Muscle layer of colon (tissue), 2 donors: ENCODE measurements around the gene GSK3B.
"Not testable (repeated sequence)": the region's sequence is repeated elsewhere in the genome, so short reads cannot be mapped to it uniquely, and the experiment has no call there.

ENCODE experiments used
- H3K27ac ChIP-seq: one replicate; pipeline ENCODE4 v1.7.0; 2013; ENCODE audit warnings: low read depth, mild to moderate bottlenecking, low read length, moderate library complexity
- H3K27me3 ChIP-seq, 2 donors: one replicate each; pipeline ENCODE4 v1.7.0; 2013; ENCODE audit warnings: low read length in 2 of 2, mild to moderate bottlenecking in 2 of 2; ENCODE audit not compliant: insufficient read depth in 2 of 2, control insufficient read depth in 1 of 2
- H3K36me3 ChIP-seq: one replicate; pipeline ENCODE4 v1.7.0; 2013; ENCODE audit warnings: mild to moderate bottlenecking, low read length; ENCODE audit not compliant: insufficient read depth
- H3K4me1 ChIP-seq: one replicate; pipeline ENCODE4 v1.7.0; 2013; ENCODE audit warnings: mild to moderate bottlenecking, low read length; ENCODE audit not compliant: insufficient read depth
- H3K4me3 ChIP-seq, 2 donors: one replicate each; pipeline ENCODE4 v1.7.0; 2013; ENCODE audit warnings: low read length in 2 of 2, low read depth in 1 of 2, mild to moderate bottlenecking in 1 of 2, moderate library complexity in 1 of 2
- H3K9ac ChIP-seq: one replicate; pipeline ENCODE4 v1.7.0; 2013; ENCODE audit warnings: low read length
- H3K9me3 ChIP-seq: one replicate; pipeline ENCODE4 v1.7.0; 2013; ENCODE audit warnings: mild to moderate bottlenecking, low read length
- donor health status: abdominal sarcoma.
- donor health status: Adenocarcinoma of cecum.

GSK3B gene

GRCh38 chr3:120028271-120029047 lies 65.8 kb downstream of the GSK3B start:
- Histone ChIP-seq H3K36me3 (no peaks in the 10 kb centered on the region), H3K9me3 (no peaks in the 10 kb centered on the region), H3K4me1 (peaks cover 4% of the 10 kb centered on the region), H3K4me3 (no peak overlapping the region), H3K9ac (no peak overlapping the region), H3K27me3 (no peaks in the 10 kb centered on the region), H3K27ac (no peak overlapping the region)

- Histone ChIP-seq H3K9me3 (no peaks in the 10 kb centered on the region), H3K4me1 (peaks cover 4% of the 10 kb centered on the region), H3K36me3 (no peaks in the 10 kb centered on the region), H3K27me3 (no peaks in the 10 kb centered on the region), H3K9ac (no peak overlapping the region), H3K27ac (no peak overlapping the region), H3K4me3 (no peak overlapping the region)
These were observed 67.0 kb downstream of the GSK3B start for GRCh38 chr3:120027226-120027625.

DNA sequence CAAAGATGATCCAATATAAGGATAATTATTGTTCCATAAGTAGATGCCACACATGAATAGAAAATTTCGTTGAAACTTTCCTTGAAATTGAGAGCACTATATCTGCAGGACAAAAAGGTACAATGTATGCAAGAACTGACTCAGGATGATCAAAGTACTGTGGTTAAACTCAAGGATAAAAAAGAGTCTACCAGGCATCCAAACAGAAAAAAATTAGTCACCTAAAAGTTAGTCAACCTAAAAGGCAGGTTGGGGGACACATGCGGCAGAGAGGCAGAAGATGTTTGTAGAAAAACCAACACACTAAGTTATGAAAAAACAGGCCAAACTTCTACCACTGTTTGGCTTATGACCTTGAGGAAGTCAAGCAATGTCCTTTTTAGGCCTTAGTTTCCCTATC lies 68.7 kb downstream of the GSK3B start:
- H3K4me1 ChIP-seq, result peaks cover 8% of the 10 kb centered on the region
- H3K27ac ChIP-seq, result no peak overlapping the region
- H3K36me3 ChIP-seq, result no peaks in the 10 kb centered on the region
- H3K9me3 ChIP-seq, result no peaks in the 10 kb centered on the region
- H3K27me3 ChIP-seq, result no peaks in the 10 kb centered on the region
- no peak overlapping the region for H3K4me3 ChIP-seq
- H3K9ac ChIP-seq, result no peak overlapping the region

DNA sequence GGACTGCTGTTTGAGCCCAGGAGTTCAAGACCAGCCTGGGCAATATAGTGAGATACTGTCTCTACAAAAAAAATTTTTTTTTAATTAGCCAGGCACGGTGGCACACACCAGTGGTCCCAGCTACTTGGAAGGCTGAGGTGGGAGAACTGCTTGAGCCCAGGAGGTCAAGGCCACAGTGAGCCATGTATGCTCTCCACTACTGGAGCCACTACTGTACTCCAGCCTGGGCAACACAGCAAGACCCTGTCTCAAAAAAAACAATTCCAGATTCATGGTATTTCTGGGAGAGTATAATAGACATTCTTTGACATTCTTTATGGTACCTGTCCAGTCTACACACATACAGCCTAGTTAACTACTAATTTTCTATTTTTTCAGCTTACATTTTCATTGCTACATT lies 70.1 kb downstream of the GSK3B start:
- no peaks in the 10 kb centered on the region for H3K36me3 ChIP-seq
- H3K9ac ChIP-seq, result no peak overlapping the region
- no peak overlapping the region for H3K4me3 ChIP-seq
- no peaks in the 10 kb centered on the region for H3K27me3 ChIP-seq
- H3K27ac ChIP-seq, result no peak overlapping the region
- peaks cover 19% of the 10 kb centered on the region for H3K4me1 ChIP-seq
- H3K9me3 ChIP-seq, result no peaks in the 10 kb centered on the region

DNA sequence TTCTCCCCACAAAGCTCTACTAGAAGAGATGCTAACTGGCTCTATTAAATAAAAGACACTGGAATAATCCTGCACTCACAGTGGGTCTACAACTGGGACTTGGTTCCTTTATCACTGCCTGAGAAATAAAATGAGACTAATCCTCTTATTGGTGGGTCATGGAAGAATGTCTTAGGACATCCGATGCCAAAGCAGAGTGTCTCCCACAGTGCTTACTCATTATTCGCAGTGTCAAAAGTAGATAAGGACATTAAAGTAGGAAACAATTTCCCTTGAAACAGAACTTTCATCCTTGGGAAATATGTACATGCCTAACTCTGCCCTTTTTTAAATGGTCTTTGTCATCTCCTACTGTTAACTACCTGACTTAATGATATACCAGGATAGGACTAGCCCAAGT lies 71.5 kb downstream of the GSK3B start:
- H3K27ac ChIP-seq, result no peak overlapping the region
- H3K4me1 ChIP-seq, result peaks cover 26% of the 10 kb centered on the region
- no peaks in the 10 kb centered on the region for H3K36me3 ChIP-seq
- H3K27me3 ChIP-seq, result no peaks in the 10 kb centered on the region
- no peak overlapping the region for H3K9ac ChIP-seq
- no peaks in the 10 kb centered on the region for H3K9me3 ChIP-seq
- H3K4me3 ChIP-seq, result no peak overlapping the region

GRCh38 chr3:120021523-120021922 lies 72.7 kb downstream of the GSK3B start:
- Histone ChIP-seq H3K27me3 (no peaks in the 10 kb centered on the region), H3K36me3 (no peaks in the 10 kb centered on the region), H3K4me3 (no peak overlapping the region), H3K9me3 (no peaks in the 10 kb centered on the region), H3K27ac (no peak overlapping the region), H3K9ac (no peak overlapping the region), H3K4me1 (peaks cover 36% of the 10 kb centered on the region)

GRCh38 chr3:120018299-120018698 lies 75.9 kb downstream of the GSK3B start:
- no peak overlapping the region for H3K4me3 ChIP-seq
- no peaks in the 10 kb centered on the region for H3K9me3 ChIP-seq
- H3K9ac ChIP-seq, result no peak overlapping the region
- no peaks in the 10 kb centered on the region for H3K36me3 ChIP-seq
- no peaks in the 10 kb centered on the region for H3K27me3 ChIP-seq
- no peak overlapping the region for H3K27ac ChIP-seq
- H3K4me1 ChIP-seq, result peaks cover 47% of the 10 kb centered on the region

GRCh38 chr3:120017692-120018091 lies 76.6 kb downstream of the GSK3B start:
- Histone ChIP-seq H3K9me3 (no peaks in the 10 kb centered on the region), H3K27me3 (no peaks in the 10 kb centered on the region), H3K27ac (no peak overlapping the region), H3K4me3 (no peak overlapping the region), H3K9ac (no peak overlapping the region), H3K4me1 (peaks cover 52% of the 10 kb centered on the region), H3K36me3 (no peaks in the 10 kb centered on the region)

DNA sequence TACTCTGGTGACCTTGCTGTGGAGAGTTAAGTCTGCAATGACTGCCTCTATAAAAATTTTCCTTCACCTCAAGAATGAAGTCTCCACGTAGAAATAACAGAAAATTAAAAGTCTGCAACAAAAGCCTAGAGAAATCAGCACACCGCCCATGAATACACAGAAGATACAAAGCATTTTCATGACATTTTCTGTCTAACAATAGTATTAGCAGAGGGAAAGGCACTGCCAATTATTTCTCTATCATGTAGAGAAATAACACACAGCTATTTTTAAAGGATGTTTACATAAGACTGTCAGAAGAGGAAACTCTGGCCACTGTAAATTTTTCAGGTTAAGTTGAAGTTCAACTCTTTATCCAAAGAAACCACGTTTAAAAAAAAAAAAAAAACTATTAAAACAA lies 80.8 kb downstream of the GSK3B start:
- no peaks in the 10 kb centered on the region for H3K9me3 ChIP-seq
- peaks cover 48% of the 10 kb centered on the region for H3K4me1 ChIP-seq
- no peaks in the 10 kb centered on the region for H3K36me3 ChIP-seq
- no peak overlapping the region for H3K27ac ChIP-seq
- H3K27me3 ChIP-seq, result no peaks in the 10 kb centered on the region
- H3K4me3 ChIP-seq, result no peak overlapping the region
- no peak overlapping the region for H3K9ac ChIP-seq

DNA sequence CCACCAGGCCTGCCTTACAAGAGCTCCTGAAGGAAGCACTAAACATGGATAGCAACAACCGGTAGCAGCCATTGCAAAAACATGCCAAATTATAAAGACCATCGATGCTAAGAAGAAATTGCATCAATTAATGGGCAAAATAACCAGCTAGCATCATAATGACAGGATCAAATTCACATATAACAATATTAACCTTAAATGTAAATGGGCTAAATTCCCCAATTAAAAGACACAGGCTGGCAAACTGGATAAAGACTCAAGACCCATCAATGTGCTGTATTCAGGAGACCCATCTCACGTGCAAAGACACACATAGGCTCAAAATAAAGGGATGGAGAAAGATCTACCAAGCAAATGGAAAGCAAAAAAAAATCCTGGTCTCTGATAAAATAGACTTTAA lies 88.5 kb downstream of the GSK3B start:
- H3K4me1 ChIP-seq, H3K9me3 ChIP-seq: not testable (repeated sequence)

GRCh38 chr3:120004008-120004498 lies 90.2 kb downstream of the GSK3B start:
- not testable (repeated sequence) for H3K27me3 ChIP-seq, H3K9me3 ChIP-seq, H3K4me1 ChIP-seq, H3K9ac ChIP-seq, H3K36me3 ChIP-seq, H3K27ac ChIP-seq, H3K4me3 ChIP-seq

More for the DNA sequence above, 88.5 kb downstream of the GSK3B start:
- H3K27me3 ChIP-seq, H3K9ac ChIP-seq, H3K4me3 ChIP-seq, H3K27ac ChIP-seq, H3K36me3 ChIP-seq: not testable (repeated sequence)

DNA sequence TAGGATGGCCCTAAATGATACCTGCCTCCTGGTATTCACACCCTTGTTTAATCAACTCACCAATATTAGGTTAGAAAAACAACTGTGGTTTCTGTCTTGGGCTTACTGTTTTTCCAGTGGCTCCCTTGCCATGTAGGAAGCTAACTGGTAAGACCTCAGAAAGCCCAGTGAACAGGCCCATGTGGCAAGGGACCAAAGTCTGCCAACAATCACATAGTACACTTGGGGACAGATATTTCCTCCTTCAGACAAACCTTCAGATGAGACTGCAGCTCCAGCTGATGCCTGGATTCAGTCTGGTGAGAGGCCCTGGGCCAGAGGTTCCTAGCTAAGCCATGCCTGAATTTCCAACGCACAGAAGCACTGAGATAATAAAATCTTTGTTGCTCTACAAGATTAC lies 96.1 kb downstream of the GSK3B start:
- Histone ChIP-seq H3K36me3 (no peaks in the 10 kb centered on the region), H3K9me3 (no peaks in the 10 kb centered on the region), H3K4me3 (no peak overlapping the region), H3K4me1 (no peaks in the 10 kb centered on the region), H3K27me3 (no peaks in the 10 kb centered on the region), H3K27ac (no peak overlapping the region), H3K9ac (no peak overlapping the region)
